ENCODE measurements around the gene NCF4.

Gene NCF4

DNA sequence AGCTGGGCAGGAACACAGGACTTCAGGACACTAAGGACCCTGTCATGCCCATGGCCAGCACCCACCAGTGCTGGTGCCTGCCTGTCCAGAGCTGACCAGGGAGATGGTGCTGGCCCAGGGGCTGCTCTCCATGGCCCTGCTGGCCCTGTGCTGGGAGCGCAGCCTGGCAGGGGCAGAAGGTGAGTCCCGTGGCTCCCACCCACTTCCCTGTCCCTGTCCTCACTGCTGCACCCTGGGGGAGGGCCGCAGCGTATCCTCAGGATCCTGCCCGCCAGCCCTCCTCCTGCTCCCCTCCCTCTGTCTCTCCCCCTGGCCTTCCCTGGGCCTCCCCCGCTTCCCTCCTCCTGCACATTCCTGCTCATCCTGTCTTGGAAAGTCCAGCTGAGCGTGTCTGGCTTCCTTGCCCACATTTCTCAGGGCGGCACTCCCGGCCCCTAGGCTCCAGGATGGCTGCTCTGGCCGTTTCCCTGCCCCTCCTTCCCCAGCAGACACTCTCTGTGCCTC is 61.4 kb downstream of the NCF4 start:
- DNase-seq (ENCODE audit: low spot score), result no peak

DNA sequence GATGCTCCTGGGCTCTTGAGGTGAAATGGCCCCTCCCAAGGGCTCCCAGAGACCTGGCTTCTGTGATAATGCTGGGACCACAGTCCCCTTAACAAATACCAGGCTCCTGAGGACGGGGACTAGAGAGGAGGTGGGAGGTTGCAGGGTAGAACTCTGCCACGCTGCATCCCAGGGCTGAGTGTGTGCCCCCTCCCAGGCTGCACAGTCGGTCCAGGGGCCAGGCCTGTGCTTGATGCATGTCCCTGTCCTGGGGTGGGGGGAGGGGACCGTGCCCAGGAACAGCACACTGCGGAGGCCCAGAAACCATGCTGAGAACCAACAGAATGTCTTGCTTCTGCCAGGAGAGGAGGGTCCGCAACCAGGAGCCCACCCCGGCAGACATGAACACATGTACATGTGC is 61.9 kb downstream of the NCF4 start:
- DNase-seq (ENCODE audit: low spot score), result no peak

DNA sequence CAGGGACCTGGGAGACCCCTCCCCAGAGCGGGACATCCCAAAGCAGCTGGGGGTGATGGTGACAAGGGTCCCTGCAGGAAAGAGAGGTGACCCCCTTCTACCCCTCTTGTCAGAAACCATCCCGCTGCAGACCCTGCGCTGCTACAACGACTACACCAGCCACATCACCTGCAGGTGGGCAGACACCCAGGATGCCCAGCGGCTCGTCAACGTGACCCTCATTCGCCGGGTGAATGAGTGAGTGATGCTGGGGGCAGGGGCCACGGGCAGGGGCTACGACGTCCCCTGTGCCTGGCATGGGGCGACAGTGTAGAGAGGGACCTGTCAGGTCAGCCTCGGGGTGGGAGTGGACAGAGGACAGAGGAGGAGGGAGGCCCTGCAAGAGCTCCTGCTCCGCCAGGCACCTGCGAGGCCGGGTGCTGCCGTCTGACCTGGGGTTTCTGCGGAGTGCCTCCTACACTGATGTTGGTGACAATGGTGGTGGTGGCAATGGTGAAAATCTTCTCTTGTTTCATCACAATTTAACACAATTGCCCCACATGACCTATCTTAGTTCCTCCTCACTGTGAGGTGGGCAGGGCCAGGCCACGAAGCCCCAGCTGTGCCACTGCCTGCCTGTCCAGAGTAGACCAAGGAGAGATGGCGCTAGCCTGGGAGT is 62.5 kb downstream of the NCF4 start:
- no peak for DNase-seq (ENCODE audit: low spot score)

DNA sequence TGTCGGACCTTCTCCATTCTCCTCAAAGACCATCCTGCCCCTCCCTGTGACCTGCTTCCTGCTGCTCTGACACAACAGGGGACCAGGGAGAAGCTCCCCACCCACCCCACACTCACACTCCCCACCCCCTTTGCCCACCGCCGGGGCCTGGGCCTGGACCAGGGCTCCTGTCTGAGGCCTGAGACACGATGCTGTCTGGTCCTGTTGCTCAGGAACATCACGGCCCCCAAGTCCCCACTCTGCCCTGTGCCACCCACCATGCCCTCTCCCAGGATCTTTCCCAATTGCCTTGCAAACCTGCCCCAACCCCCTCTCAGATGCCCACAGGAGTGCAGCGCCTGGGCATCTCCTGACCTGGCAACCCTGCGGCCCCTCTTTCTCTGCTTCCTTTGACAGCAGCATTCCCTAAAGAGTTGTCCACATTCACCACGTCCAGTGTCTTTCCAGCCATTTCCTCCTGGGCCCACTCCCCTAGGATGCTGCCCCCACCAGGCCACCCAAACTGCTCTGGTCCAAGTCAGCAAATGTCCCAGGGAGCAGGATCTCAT is 63.4 kb downstream of the NCF4 start:
- no peak for DNase-seq (ENCODE audit: low spot score)

DNA sequence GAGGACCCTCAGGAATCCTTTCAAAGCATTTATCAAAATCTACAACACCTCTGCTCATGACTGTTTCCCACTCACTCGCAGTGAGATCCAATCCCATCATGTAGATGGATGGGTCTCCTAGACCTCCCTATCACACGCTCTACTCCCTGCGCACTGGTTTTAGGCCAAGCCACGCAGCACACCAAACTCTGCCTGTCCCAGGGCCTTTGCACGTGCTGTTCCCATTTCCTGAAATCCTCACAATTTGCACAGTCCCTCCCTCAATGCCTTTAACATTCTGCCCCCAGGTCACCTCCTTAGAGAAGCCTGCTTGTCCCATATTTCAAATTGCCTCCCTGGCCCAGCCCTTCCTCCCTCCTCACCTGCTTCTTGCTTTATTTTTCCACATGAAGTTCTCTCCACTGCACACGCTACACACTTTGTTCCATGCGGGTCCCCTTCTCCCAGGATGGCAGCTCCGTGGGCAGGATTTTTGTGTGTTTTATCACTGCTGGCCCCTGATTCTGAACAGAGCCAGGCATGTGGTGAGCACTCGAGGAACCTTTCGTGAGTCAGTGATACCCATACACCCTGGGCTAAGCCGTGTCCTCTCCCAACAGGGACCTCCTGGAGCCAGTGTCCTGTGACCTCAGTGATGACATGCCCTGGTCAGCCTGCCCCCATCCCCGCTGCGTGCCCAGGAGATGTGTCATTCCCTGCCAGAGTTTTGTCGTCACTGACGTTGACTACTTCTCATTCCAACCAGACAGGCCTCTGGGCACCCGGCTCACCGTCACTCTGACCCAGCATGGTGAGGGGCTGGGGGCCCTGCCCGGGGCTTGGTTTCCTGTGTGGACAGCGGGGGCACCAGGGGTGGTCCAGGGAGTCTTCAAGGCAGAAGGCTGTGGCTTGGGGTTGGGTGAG is 64.8 kb downstream of the NCF4 start:
- no peak for DNase-seq (ENCODE audit: low spot score)

DNA sequence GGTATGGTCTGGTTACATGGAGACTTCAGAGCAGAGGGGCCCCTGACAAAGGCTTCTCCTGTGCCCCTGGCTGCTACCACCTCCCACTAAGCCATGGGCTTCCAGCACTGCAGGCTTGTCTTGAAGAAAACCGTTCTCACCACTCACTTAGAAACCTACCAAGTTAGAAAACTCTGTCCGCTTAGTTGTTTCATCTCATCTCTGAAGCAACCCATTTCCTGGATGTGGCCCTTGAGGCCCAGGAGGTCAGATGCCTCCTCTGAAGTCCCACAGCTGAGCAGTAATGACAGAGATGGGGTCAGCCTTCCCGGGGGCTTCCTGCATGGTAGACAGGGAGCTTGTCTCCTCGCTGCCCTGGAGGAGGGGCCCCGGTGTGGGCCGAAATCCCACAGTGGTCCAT is 65.5 kb downstream of the NCF4 start:
- no peak for DNase-seq (ENCODE audit: low spot score)

DNA sequence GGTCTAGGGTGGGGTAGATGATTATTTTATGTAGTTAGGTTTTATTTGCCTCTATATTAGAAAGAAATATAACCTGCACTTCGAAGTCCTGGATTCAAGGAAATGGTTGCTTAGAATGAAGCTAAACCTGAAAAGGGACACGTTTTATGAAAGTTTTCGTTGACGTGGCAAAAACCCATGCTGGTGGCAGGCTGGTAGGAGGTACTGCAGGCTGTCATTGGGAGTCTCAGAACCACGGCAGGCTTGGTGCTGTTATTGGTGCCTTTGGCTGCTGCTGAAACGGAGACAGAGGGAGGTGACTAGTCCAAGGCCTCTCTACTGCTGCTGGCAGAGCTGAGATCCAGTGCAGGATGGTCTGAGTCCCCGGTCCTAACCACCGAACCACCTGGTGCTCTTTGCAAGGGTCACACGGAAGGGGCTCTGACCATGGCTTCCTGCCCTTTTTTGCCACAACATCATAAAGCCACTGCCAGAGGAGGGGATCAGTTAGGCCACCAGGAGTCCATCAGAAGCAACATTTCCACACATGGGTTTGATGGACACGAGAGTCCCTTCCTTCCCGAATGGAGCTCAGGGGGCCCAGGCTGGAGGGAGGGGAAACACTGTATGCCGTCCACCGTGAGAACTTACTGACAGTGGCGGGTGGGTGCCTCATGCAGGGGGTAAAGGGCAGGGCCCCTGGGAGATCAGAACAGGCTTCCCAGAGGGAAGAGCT is 66.1 kb downstream of the NCF4 start:
- DNase-seq (ENCODE audit: low spot score), result no peak

Data from cerebellar cortex (tissue), 1 donor.